ENCODE results near the gene GSTM4.

GSTM4 gene

DNA sequence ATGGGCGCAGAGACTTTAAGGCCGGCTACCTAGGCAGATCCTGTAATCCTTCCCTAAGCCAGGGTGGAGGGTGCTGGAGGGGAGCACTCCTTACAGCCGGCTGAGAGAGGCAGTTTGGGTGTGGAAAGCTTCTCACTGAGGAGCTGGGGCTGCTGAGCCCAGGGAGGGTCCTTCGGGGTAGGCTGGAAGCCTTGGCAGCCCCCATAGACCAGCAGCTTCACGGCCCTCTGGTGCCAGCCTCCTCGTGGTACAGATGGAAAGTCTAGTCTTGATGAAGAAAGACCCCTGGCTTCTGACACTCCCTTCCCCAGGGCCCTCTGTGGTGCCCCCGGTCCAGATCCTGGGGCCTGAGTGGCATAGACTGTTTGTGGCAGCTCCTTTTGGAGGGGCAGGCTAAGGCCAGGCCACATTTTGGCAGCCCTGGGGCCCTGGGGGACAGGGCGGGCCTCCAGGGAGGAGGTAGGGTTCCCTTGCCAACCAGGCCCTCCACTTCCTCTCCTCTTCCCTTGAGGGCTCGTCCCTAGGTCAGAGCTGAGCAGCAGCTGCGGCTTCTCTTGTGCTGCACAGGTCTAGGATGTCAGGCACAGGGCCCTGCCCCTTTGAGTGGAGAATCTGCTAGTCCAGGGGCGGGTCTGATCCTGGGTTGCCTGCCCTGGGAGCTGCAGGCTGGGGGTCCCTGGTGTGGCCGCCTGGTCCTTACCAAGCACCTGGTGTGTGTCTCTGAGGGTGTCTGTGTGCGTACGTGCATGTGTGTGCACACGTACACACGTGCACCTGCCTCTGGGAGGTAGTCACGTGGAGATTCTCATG, 31.5 kb upstream of the GSTM4 start:
- no peak for DNase-seq (ENCODE audit: low read depth)

GRCh38 chr1:109625176-109625575, 30.7 kb upstream of the GSTM4 start:
- no peak for DNase-seq (ENCODE audit: low read depth)

GRCh38 chr1:109625601-109626560, 30.0 kb upstream of the GSTM4 start:
- DNase-seq (ENCODE audit: low read depth) = no peak

- DNase-seq (ENCODE audit: low read depth) = no peak
Observed at GRCh38 chr1:109626682-109627408, 29.1 kb upstream of the GSTM4 start.

- DNase-seq (ENCODE audit: low read depth) = no peak
Observed at GRCh38 chr1:109627692-109628399, 28.1 kb upstream of the GSTM4 start.

- DNase-seq (ENCODE audit: low read depth) = no peak
Observed at GRCh38 chr1:109628540-109629321, 27.2 kb upstream of the GSTM4 start.

- no peak for DNase-seq (ENCODE audit: low read depth)
Observed at GRCh38 chr1:109629372-109630030, 26.4 kb upstream of the GSTM4 start.

DNA sequence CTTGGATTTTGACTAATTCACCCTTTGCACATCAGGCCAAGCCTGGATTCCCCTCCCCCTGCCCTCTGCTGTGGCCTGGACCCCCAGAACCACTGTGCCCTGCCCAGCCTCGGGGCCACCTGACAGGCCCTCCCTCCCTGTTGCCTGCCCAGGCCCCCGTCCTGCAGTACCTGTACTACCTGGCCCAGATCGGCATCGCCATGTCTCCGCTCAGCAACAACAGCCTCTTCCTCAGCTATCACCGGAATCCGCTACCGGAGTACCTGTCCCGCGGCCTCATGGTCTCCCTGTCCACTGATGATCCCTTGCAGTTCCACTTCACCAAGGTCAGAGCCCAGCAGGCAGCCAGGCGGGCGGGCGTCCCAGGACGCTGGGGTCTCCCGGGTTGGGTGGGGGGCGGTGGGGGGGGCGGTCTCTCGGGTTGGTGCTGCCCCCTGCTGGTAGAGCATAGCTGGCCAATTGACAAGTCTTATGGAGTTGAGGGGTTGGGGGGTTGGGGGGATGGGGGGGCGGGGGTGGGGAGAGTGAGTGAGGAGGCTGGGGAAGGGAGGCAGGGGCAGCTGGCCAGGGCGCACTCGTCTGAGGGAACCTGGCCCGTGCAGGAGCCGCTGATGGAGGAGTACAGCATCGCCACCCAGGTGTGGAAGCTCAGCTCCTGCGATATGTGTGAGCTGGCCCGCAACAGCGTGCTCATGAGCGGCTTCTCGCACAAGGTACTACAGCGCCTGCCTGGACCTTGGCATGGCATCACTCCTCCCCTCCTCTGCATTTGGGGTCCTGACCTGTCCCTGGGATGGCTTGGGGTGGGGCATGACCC, 25.6 kb upstream of the GSTM4 start:
- DNase-seq (ENCODE audit: low read depth) = no peak

- no peak for DNase-seq (ENCODE audit: low read depth)
Observed at GRCh38 chr1:109630898-109631512, 24.9 kb upstream of the GSTM4 start.

DNA sequence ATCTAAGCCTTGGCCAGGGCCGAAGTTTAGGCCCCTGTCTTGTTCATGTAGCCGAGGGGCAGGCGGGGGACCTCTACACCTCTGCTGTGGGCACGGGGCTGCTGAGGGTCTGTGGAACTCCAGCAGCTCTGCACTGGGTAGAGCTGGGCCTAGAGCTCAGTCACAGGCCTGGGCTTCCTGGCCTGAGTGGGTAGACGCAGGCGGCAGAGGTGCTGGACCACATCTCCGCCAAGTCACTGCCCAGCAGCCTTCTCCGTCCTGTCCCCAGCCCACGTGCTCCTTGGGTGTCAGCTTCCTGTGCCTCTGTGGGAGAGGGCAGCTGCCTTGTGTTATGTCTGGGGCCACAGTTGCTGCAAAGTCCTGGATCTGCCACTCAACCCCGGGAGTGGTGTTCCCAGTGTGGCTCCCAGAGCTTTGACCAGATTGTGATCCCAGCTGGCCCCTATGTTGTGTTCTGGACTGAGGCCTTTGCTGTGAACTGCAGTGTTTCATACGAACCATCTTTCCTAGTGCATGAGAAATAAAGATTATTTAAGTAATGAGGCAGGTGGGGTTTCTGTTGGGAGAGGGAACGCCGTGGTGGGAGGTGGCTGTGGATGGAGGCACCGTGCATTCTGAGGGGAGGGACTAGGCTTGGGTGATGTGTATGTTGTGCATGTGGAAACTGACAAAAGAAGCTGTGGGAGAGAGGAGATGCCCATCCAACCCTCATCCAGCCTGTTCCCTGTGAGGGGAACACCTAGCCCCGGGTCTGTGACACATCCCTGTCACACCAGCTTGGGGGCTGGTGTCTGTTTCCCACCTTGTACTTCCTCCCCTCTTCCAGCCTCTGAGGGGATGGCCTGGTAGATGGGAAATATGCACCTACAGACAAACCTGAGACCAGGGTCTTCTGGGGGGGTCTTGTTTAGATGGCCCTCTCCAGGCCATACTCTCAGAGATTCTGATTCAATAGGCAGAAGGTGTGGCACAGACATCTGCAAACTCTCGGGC, 24.1 kb upstream of the GSTM4 start:
- DNase-seq (ENCODE audit: low read depth) = no peak

DNA sequence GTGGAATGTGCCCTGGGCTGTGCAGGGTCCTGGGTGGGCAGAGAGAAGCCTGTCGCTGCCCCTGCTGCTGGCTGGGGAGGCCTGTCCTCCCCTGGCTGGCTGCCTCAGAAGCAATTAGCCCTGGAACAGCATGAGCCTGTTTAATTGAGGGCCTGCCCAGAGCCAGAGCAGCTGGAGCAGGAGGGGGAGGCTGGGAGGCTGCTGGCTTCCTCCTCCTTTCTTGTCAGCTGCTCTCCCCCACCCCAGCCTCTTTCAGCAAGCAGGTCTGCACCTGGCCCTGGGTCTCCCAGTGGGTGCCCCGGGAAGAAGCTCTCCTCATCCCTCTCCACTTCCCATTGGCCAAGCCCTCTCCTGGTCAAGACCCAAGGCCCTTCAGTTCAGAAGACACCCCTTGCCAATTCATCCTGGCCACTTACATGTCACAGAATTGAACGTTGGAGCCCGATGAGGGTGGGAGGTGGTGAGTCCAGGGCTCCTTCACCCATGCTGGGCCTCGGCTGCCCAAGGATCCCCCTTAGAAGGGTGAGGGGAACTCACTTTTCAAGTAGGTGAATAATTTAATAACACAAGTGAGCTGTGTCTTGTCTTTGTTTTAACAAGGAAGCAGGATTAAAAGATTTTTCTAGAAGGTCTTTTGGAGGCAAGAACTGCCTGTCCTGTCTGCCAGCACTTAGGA, 23.1 kb upstream of the GSTM4 start:
- DNase-seq (ENCODE audit: low read depth) = no peak

DNA sequence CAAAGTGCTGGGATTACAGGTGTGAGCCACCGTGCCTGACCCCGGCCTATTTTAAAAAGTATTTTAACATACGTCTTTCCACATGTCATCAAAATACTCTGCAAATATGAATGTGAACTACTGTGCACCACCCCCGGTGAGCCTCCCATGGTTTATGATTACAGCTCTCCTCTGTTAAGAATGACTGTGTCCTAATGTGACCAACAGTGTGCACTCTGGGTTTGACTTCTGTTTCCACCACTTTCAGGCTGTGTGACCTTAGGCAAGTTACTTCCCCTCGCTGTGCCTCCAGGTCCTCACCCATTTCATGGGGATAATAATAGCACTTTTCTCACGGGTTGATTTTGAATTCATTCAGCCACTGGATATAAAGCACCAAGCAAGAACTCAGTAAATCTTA, 21.6 kb upstream of the GSTM4 start:
- DNase-seq (ENCODE audit: low read depth) = no peak

- no peak for DNase-seq (ENCODE audit: low read depth)
Observed at GRCh38 chr1:109634771-109635750, 20.8 kb upstream of the GSTM4 start.

GRCh38 chr1:109635862-109636200, 20.1 kb upstream of the GSTM4 start:
- DNase-seq (ENCODE audit: low read depth) = no peak

GRCh38 chr1:109636201-109636952, 19.5 kb upstream of the GSTM4 start:
- no peak for DNase-seq (ENCODE audit: low read depth)

Measured in activated gamma-delta T cell treated with anti-CD3 and anti-CD28 coated beads, Interleukin-2, amount 50 U/mL, for 16 hours (primary cell).